GM12878 (cell line): Measurements from ENCODE around the gene ERP27. TPM values are rescaled to one million over a fixed set of nuclear protein-coding genes. Genes with fewer than 3 reads are reported as not detected.

Source experiments
- ATAC-seq: fragments of 200-7000 bp; cut with Tn5 transposase; 3 replicates; pipeline ENCODE4 v1.9.1; 2020; ENCODE audit warnings: mild to moderate bottlenecking, moderate library complexity
- BruUV-seq: library from RNA; stranded (reverse); fragments of 400-500 nt; replicated peaks from 2 replicates; lab custom pipeline; 2021; lab: Mats Ljungman, UMichigan
- CTCF ChIA-PET: fragments of 300-600 bp; sonication (Branson Sonifier 250); formaldehyde crosslinking; extraction: SDS; loops from one replicate; lab custom pipeline; 2021; ENCODE audit warnings: inconsistent platforms; lab: Yijun Ruan, JAX
- POLR2A ChIA-PET: fragments of 350-600 bp; formaldehyde crosslinking; extraction: SDS; loops from one replicate; lab custom pipeline; 2021; ENCODE audit warnings: inconsistent platforms; lab: Charles Lee
- RAD21 ChIA-PET: fragments of 300-600 bp; sonication (Branson Sonifier 250); formaldehyde crosslinking; loops from one replicate; lab custom pipeline; 2023; ENCODE audit warnings: antibody characterized with exemption; ENCODE audit not compliant: unreplicated experiment; lab: Charles Lee
- SMC1A ChIA-PET: fragments of 300-600 bp; sonication (Branson Sonifier 250); formaldehyde crosslinking; loops from one replicate; lab custom pipeline; 2023; ENCODE audit not compliant: unreplicated experiment, uncharacterized antibody; lab: Charles Lee
- DNase-seq: peaks from one replicate; pipeline ENCODE4 v3.0.0-alpha.2; 2011; ENCODE audit warnings: low read depth, low spot score
- FAIRE-seq: peaks from 3 replicates; lab custom pipeline; 2011; peaks lifted over from hg19 to GRCh38; lab: Jason Lieb, UNC
- H2AFZ ChIP-seq: 2 replicates; pipeline ENCODE4 v1.6.0; 2011; ENCODE audit warnings: low read depth, low read length, control low read depth; ENCODE audit not compliant: control insufficient read depth
- H3K27ac ChIP-seq: 2 replicates; pipeline ENCODE4 v1.5.1; 2011; ENCODE audit warnings: control low read depth; ENCODE audit not compliant: control insufficient read depth, insufficient read depth
- H3K27me3 ChIP-seq, 2 experiments: replicated peaks in 1 of 2; 2 replicates each; pipeline versions ENCODE4 v1.6.0 to v1.6.1; 2011; ENCODE audit warnings: low read length in 1 of 2; ENCODE audit not compliant: control insufficient read depth in 2 of 2, insufficient read depth in 2 of 2
- H3K36me3 ChIP-seq, 2 experiments: 2 replicates each; pipeline ENCODE4 v1.5.1; 2011; ENCODE audit warnings: low read length in 1 of 2; ENCODE audit not compliant: control insufficient read depth in 2 of 2, insufficient read depth in 2 of 2
- H3K4me1 ChIP-seq: 2 replicates; pipeline ENCODE4 v1.6.1; 2011; ENCODE audit warnings: mild to moderate bottlenecking, low read length, moderate library complexity, mixed read lengths; ENCODE audit not compliant: control insufficient read depth, insufficient read depth
- H3K4me2 ChIP-seq: 2 replicates; pipeline ENCODE4 v1.6.0; 2011; ENCODE audit warnings: control low read depth; ENCODE audit not compliant: control insufficient read depth, insufficient read depth
- H3K4me3 ChIP-seq: fragments of 200-600 bp; sonication (generic); 2 replicates; pipeline ENCODE4 v1.5.1; 2016
- H3K79me2 ChIP-seq: 2 replicates; pipeline ENCODE4 v1.6.0; 2011; ENCODE audit warnings: low read length; ENCODE audit not compliant: control insufficient read depth, insufficient read depth
- H3K9ac ChIP-seq: 2 replicates; pipeline ENCODE4 v1.8.0; 2011; ENCODE audit warnings: low read length, control low read depth, mixed read lengths; ENCODE audit not compliant: control insufficient read depth, insufficient read depth
- H3K9me3 ChIP-seq: replicated peaks from 3 replicates; pipeline ENCODE4 v1.5.1; 2011; ENCODE audit warnings: mild to moderate bottlenecking, low read length; ENCODE audit not compliant: control insufficient read depth, insufficient read depth
- H4K20me1 ChIP-seq: 2 replicates; pipeline ENCODE4 v1.6.0; 2011; ENCODE audit not compliant: control insufficient read depth, insufficient read depth
- CTCF ChIP-seq, 3 experiments: IDR thresholded peaks in 2 of 3; conservative IDR thresholded peaks in 1 of 3; 2 replicates each; pipeline ENCODE4 v1.5.1; 2011; ENCODE audit warnings: low read depth in 3 of 3, low read length in 3 of 3, mild to moderate bottlenecking in 3 of 3, control low read depth in 2 of 3, moderate library complexity in 2 of 3, inconsistent platforms in 1 of 3, mixed read lengths in 1 of 3; ENCODE audit not compliant: control insufficient read depth in 2 of 3, insufficient read depth in 1 of 3; ENCODE audit errors: extremely low read depth in 1 of 3
- E2F8 ChIP-seq: fragments of 450-650 bp; IDR thresholded peaks from 2 replicates; pipeline ENCODE4 v1.6.1; 2018; ENCODE audit warnings: mild to moderate bottlenecking, low read depth, moderate library complexity; ENCODE audit not compliant: partially characterized antibody
- MXI1 ChIP-seq: fragments of 150-350 bp; IDR thresholded peaks from 2 replicates; pipeline ENCODE4 v1.6.1; 2011; ENCODE audit warnings: low read depth, mild to moderate bottlenecking, inconsistent platforms, low read length, improper control_type of control experiment
- SMC3 ChIP-seq: IDR thresholded peaks from 2 replicates; pipeline ENCODE4 v1.6.1; 2011; ENCODE audit warnings: low read length, improper control_type of control experiment, borderline replicate concordance
- ZBTB40 ChIP-seq: fragments of 450-650 bp; IDR thresholded peaks from 2 replicates; pipeline ENCODE4 v1.6.1; 2016; ENCODE audit warnings: mild to moderate bottlenecking, moderate library complexity, borderline replicate concordance
- WGBS: methylation state at CpG from one replicate; pipeline ENCODE4 v1.1.6; 2016; ENCODE audit warnings: low lambda C conversion rate; ENCODE audit not compliant: insufficient replicate concordance, insufficient coverage; ENCODE audit errors: missing lambda C conversion rate; 5-methylcytosine and 5-hydroxymethylcytosine counted together
- in situ Hi-C: fragments of 300-500 bp; cut with MboI; formaldehyde crosslinking; loops from 9 replicates; pipeline ENCODE4 v1.14.3; 2018; ENCODE audit warnings: mixed read lengths
- intact Hi-C: fragments of 100-400 bp; cut with micrococcal nuclease; formaldehyde crosslinking; loops from one replicate; pipeline ENCODE4 v1.14.2; 2022; ENCODE audit not compliant: unreplicated experiment
- polyA plus RNA-seq, 11 experiments: library from polyadenylated mRNA; depleted of rRNA in 4 of 11; unstranded in 6 of 11; stranded (reverse) in 5 of 11; fragments of >200 nt; fragmentation: Nextera tagmentation in 4 of 11; fragmentation: Illumina TruSeq in 1 of 11; extraction: Ambion mirVana in 4 of 11; extraction: Trizol in 1 of 11; gene quantifications; 1 replicate in 1 of 11; 2 replicates in 10 of 11; pipeline versions ENCODE4 v1.2.1 to v1.2.3, GENCODE V29; 2011 to 2016; ENCODE audit warnings: inconsistent platforms in 2 of 11, missing spikeins in 2 of 11, low read depth in 1 of 11
- total RNA-seq, 4 experiments: library from RNA; depleted of rRNA in 3 of 4; stranded (reverse); fragments of >200 nt in 3 of 4; fragmentation: Illumina TruSeq in 1 of 4; extraction: Trizol in 1 of 4; gene quantifications; 2 replicates each; pipeline versions ENCODE4 v1.2.1 to v1.2.3, GENCODE V29; 2013 to 2021

Gene ERP27
- total and polyA plus RNA-seq, 10 of the 15 experiments (the other 5 are each of a cell fraction or from before 2014, with no cell fraction given) = 0.91 to 2.4 (median 1.4) TPM

GRCh38 chr12:14936224-14936861 lies 2.0 kb downstream of the ERP27 start:
- intact Hi-C loops (loop anchor here (5.0 kb wide), 1 partner anchor 89 kb away; no protein-coding TSS in a partner anchor), in situ Hi-C loops (no loop called here)
- WGBS = 74% methylated on average over 6 of the region's 6 CpGs
- BruUV-seq = no TSS peak
- no peak for DNase-seq
- H3K79me2 ChIP-seq = no peaks in the 10 kb centered on the region
- RAD21 ChIA-PET = interaction anchor here (1.5 to 3.0 kb wide), 3 partner anchors 47 to 89 kb away, joined by 3 to 17 read pairs (median 3); no protein-coding TSS in a partner anchor
- H3K9ac ChIP-seq = no peak overlapping the region
- ATAC-seq = no peak; the same call in 2 of the 3 replicates
- no peak overlapping the region for H2AFZ ChIP-seq
- no peak overlapping the region for H3K27ac ChIP-seq
- H4K20me1 ChIP-seq = no peaks in the 10 kb centered on the region
- no peaks in the 10 kb centered on the region; the same call in 1 of the 2 replicates for H3K4me1 ChIP-seq
- H3K9me3 ChIP-seq = no peaks in the 10 kb centered on the region
- CTCF ChIA-PET = interaction anchor here (0.7 to 5.2 kb wide), 6 partner anchors 10 to 354 kb away, joined by 3 to 27 read pairs (median 5); no protein-coding TSS in a partner anchor
- peaks cover 0 to 4% of the 10 kb centered on the region in 2 experiments; a peak in 2 of 4 replicates for H3K36me3 ChIP-seq
- FAIRE-seq = no peak
- H3K4me2 ChIP-seq = no peak overlapping the region
- no peak overlapping the region for H3K4me3 ChIP-seq
- SMC1A ChIA-PET = interaction anchor here (0.7 to 5.0 kb wide), 7 partner anchors 9 to 90 kb away, joined by 3 to 35 read pairs (median 3); no protein-coding TSS in a partner anchor
- TF ChIP-seq ZBTB40 (no peak), E2F8 (no peak), MXI1 (no peak), SMC3 (0 out of 2 replicates have a peak, but pooled peaks have one; percentile 19), CTCF (IDR thresholded peaks at IDR 0.05 in 2 of 3, conservative IDR thresholded peaks at IDR 0.05 in 1 of 3; ENCODE audit: control insufficient read depth in 2 of 3, extremely low read depth in 1 of 3, insufficient read depth in 1 of 3, low read depth in 3 of 3, low read length in 3 of 3) (peak; percentile 12 to 29 (median 16); a peak in 3 of 6 replicates)
- POLR2A ChIA-PET = no interaction called here
- H3K27me3 ChIP-seq = no peaks in the 10 kb centered on the region
